Measurements from ENCODE around the gene HINT2.

The HINT2 gene

GRCh38 chr9:35774907-35775635 is 39.8 kb downstream of the HINT2 start:
- no peak for FAIRE-seq

GRCh38 chr9:35771943-35772342 is 42.9 kb downstream of the HINT2 start:
- no peak for FAIRE-seq

GRCh38 chr9:35771534-35771933 is 43.3 kb downstream of the HINT2 start:
- FAIRE-seq, result no peak

GRCh38 chr9:35771075-35771433 is 43.8 kb downstream of the HINT2 start:
- FAIRE-seq, result no peak

- no peak for FAIRE-seq
Observed at GRCh38 chr9:35769763-35770162, 45.1 kb downstream of the HINT2 start.

- no peak for FAIRE-seq
Observed at GRCh38 chr9:35767458-35767857, 47.4 kb downstream of the HINT2 start.

- no peak for FAIRE-seq
Observed at GRCh38 chr9:35766997-35767396, 47.8 kb downstream of the HINT2 start.

GRCh38 chr9:35763803-35764202 is 51.0 kb downstream of the HINT2 start:
- no peak for FAIRE-seq

- FAIRE-seq, result no peak
Observed at GRCh38 chr9:35763181-35763580, 51.7 kb downstream of the HINT2 start.
